Fibroblast of peridontal ligament (primary cell): ENCODE results near the gene CDS1.
"Not testable (repeated sequence)": the region's sequence is repeated elsewhere in the genome, so short reads cannot be mapped to it uniquely, and the experiment has no call there.

Experiments
- DNase-seq: peaks from one replicate; pipeline ENCODE4 v3.0.0-alpha.2; 2010; ENCODE audit errors: extremely low read depth

The CDS1 gene

GRCh38 chr4:84582988-84583875 is at the start of gene CDS1:
Gene CDS1 (plus strand): TSS chr4:84583127. CDS start chr4:84583402, 275 bp downstream.
- no peak for DNase-seq

GRCh38 chr4:84535901-84536300 is 47.0 kb upstream of the CDS1 start:
- DNase-seq, result no peak

GRCh38 chr4:84545093-84545492 is 37.8 kb upstream of the CDS1 start:
- DNase-seq, result no peak

- no peak for DNase-seq
Observed at GRCh38 chr4:84547211-84547610, 35.7 kb upstream of the CDS1 start.

GRCh38 chr4:84549191-84549590 is 33.7 kb upstream of the CDS1 start:
- not testable (repeated sequence) for DNase-seq

GRCh38 chr4:84562156-84562555 is 20.8 kb upstream of the CDS1 start:
- no peak for DNase-seq

GRCh38 chr4:84563002-84563401 is 19.9 kb upstream of the CDS1 start:
- DNase-seq, result peak; percentile 17

GRCh38 chr4:84565951-84566350 is 17.0 kb upstream of the CDS1 start:
- no peak for DNase-seq

GRCh38 chr4:84568496-84568895 is 14.4 kb upstream of the CDS1 start:
- DNase-seq, result peak; percentile 27

GRCh38 chr4:84569009-84569408 is 13.9 kb upstream of the CDS1 start:
- DNase-seq, result no peak

GRCh38 chr4:84573385-84574068 is 9.4 kb upstream of the CDS1 start:
- DNase-seq, result no peak

GRCh38 chr4:84574069-84574720 is 8.7 kb upstream of the CDS1 start:
- DNase-seq, result no peak

- peak; percentile 71 for DNase-seq
Observed at GRCh38 chr4:84578540-84579402, 4.2 kb upstream of the CDS1 start.

- DNase-seq, result no peak
Observed at GRCh38 chr4:84579403-84579776, 3.5 kb upstream of the CDS1 start.

GRCh38 chr4:84582302-84582987 is 482 bp upstream of the CDS1 start:
- peak; percentile 41 for DNase-seq

GRCh38 chr4:84583876-84584380 is 1.0 kb downstream of the CDS1 start:
- peak; percentile 5 for DNase-seq

GRCh38 chr4:84585251-84585650 is 2.3 kb downstream of the CDS1 start:
- no peak for DNase-seq

GRCh38 chr4:84594724-84595123 is 11.8 kb downstream of the CDS1 start:
- no peak for DNase-seq

GRCh38 chr4:84596826-84597225 is 13.9 kb downstream of the CDS1 start:
- DNase-seq, result no peak

GRCh38 chr4:84597450-84597849 is 14.5 kb downstream of the CDS1 start:
- no peak for DNase-seq

GRCh38 chr4:84606645-84607044 is 23.7 kb downstream of the CDS1 start:
- no peak for DNase-seq
